GM23338 (cell line): ENCODE data around the gene EPS8.

Source experiments
- CTCF ChIP-seq, 2 experiments: fragments of 200-600 bp in 1 of 2; sonication (generic) in 1 of 2; conservative IDR thresholded peaks; 2 replicates each; pipeline versions ENCODE4 v1.5.1 to v1.6.1; 2016 to 2017; ENCODE audit warnings: antibody characterized with exemption in 2 of 2, low read depth in 2 of 2, mild to moderate bottlenecking in 2 of 2, moderate library complexity in 1 of 2
- EZH2 ChIP-seq: fragments of 200-600 bp; sonication (generic); IDR thresholded peaks from one replicate; pipeline ENCODE4 v1.8.0; 2017; ENCODE audit warnings: antibody characterized with exemption, mild to moderate bottlenecking, low read depth; ENCODE audit not compliant: unreplicated experiment
- EZH2phosphoT487 ChIP-seq: fragments of 200-600 bp; sonication (generic); IDR thresholded peaks from one replicate; pipeline ENCODE4 v1.8.1; 2018; ENCODE audit warnings: antibody characterized with exemption; ENCODE audit not compliant: unreplicated experiment
- JUNB ChIP-seq: IDR thresholded peaks from one replicate; pipeline ENCODE4 v1.6.1; 2016; ENCODE audit warnings: antibody characterized with exemption; ENCODE audit not compliant: unreplicated experiment
- POLR2AphosphoS5 ChIP-seq: IDR thresholded peaks from 2 replicates; pipeline ENCODE4 v1.6.1; 2016; ENCODE audit warnings: antibody characterized with exemption, low read depth
- STAT1 ChIP-seq: IDR thresholded peaks from one replicate; pipeline ENCODE4 v1.6.1; 2016; ENCODE audit warnings: antibody characterized with exemption; ENCODE audit not compliant: unreplicated experiment

DNA sequence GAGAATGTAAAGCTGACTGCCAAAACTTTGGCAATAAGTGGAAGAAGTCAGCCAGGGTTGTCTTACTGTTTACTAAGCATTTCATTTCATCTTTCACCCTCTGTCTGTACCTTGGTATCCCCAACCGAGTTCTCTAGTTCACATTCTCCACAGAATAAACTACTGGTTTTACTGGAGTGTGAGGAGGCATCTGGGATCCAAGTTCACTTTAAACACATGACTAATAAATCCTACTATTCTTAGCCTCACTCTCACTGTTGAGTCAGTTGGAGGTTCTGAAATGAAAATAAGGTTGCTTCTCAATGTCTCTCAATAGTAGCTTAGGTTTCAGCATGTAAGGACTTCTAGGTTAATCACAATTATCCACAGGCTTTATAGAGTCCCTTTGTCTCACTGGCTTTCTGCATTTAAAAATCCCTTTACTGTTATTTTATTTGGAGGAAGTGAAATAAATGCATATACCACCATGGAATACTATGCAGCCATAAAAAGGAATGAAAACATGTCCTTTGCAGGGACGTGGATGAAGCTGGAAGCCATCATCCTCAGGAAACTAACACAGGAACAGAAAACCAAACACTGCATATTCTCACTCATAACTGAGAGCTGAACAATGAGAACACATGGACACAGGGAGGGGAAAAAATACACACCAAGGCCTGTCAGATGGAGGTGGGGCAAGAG, 95.8 kb downstream of the EPS8 start:
- TF ChIP-seq EZH2 = no peak
- TF ChIP-seq STAT1 = no peak
- TF ChIP-seq CTCF (conservative IDR thresholded peaks at IDR 0.05; ENCODE audit: low read depth in 2 of 2) = no peak
- no peak for TF ChIP-seq POLR2AphosphoS5
- TF ChIP-seq EZH2phosphoT487 = no peak
- no peak for TF ChIP-seq JUNB
